Smooth muscle cell (in vitro differentiated cells): Measurements from ENCODE around the gene CMSS1. TPM values are rescaled to one million over a fixed set of nuclear protein-coding genes. Genes with fewer than 3 reads are reported as not detected.
A peak's percentile ranks its signal among the peaks of the same experiment; 100 is the strongest.

ENCODE experiments used
- DNase-seq: peaks from one replicate; lab custom pipeline; 2025; ENCODE audit not compliant: unreplicated experiment; lab: John Stamatoyannopoulos, UW
- H2AFZ ChIP-seq: fragments of 200-600 bp; sonication (generic); 2 replicates; pipeline ENCODE4 v1.6.0; 2016; ENCODE audit warnings: antibody characterized with exemption, low read depth, mild to moderate bottlenecking
- H3F3A ChIP-seq: fragments of 200-600 bp; sonication (generic); 2 replicates; pipeline ENCODE4 v1.6.0; 2017; ENCODE audit warnings: antibody characterized with exemption, low read depth
- H3K27ac ChIP-seq: fragments of 200-600 bp; sonication (generic); 2 replicates; pipeline ENCODE4 v1.5.1; 2016; ENCODE audit warnings: low read depth, mild to moderate bottlenecking
- H3K27me3 ChIP-seq: fragments of 200-600 bp; sonication (generic); 2 replicates; pipeline ENCODE4 v1.6.1; 2016; ENCODE audit warnings: low read depth, mild to moderate bottlenecking
- H3K36me3 ChIP-seq: fragments of 200-600 bp; sonication (generic); 2 replicates; pipeline ENCODE4 v1.5.1; 2016; ENCODE audit warnings: low read depth
- H3K4me1 ChIP-seq: fragments of 200-600 bp; sonication (generic); 2 replicates; pipeline ENCODE4 v1.5.1; 2016; ENCODE audit warnings: low read depth
- H3K4me2 ChIP-seq: fragments of 200-600 bp; sonication (generic); 2 replicates; pipeline ENCODE4 v1.6.0; 2016; ENCODE audit warnings: mild to moderate bottlenecking
- H3K4me3 ChIP-seq: fragments of 200-600 bp; sonication (generic); 2 replicates; pipeline ENCODE4 v1.5.1; 2016; ENCODE audit warnings: mild to moderate bottlenecking
- H3K79me2 ChIP-seq: fragments of 200-600 bp; sonication (generic); 2 replicates; pipeline ENCODE4 v1.6.0; 2016; ENCODE audit warnings: low read depth, mild to moderate bottlenecking
- H3K9ac ChIP-seq: fragments of 200-600 bp; sonication (generic); 2 replicates; pipeline ENCODE4 v1.6.0; 2016; ENCODE audit warnings: low read depth
- H3K9me3 ChIP-seq: fragments of 200-600 bp; sonication (generic); replicated peaks from 2 replicates; pipeline ENCODE4 v1.5.1; 2016; ENCODE audit warnings: low read depth
- H4K20me1 ChIP-seq: fragments of 200-600 bp; sonication (generic); 2 replicates; pipeline ENCODE4 v1.6.0; 2016; ENCODE audit warnings: low read depth
- CTCF ChIP-seq: fragments of 200-600 bp; sonication (generic); IDR thresholded peaks from 2 replicates; pipeline ENCODE4 v1.5.1; 2017; ENCODE audit warnings: borderline replicate concordance, mild to moderate bottlenecking, antibody characterized with exemption; ENCODE audit not compliant: insufficient read depth, poor library complexity, severe bottlenecking
- WGBS: methylation state at CpG from one replicate; pipeline ENCODE4 v1.1.7; 2016; ENCODE audit warnings: low lambda C conversion rate; 5-methylcytosine and 5-hydroxymethylcytosine counted together
- polyA plus RNA-seq: library from polyadenylated mRNA; unstranded; fragments of >200 nt; fragmentation: Nextera tagmentation; extraction: Ambion mirVana; gene quantifications from 2 replicates; pipeline ENCODE4 v1.2.1, GENCODE V29; 2016
- total RNA-seq: library from RNA; depleted of rRNA; stranded (reverse); fragments of >200 nt; gene quantifications from 2 replicates; pipeline ENCODE4 v1.2.3, GENCODE V29; 2014

CMSS1 gene
- total and polyA plus RNA-seq, 2 experiments from 2014 or later: 19.2 to 24.1 TPM

GRCh38 chr3:100105501-100105900 lies 287.8 kb downstream of the CMSS1 start:
- no peak overlapping the region for H2AFZ ChIP-seq
- H3K36me3 ChIP-seq: no peaks in the 10 kb centered on the region
- peaks cover 20% of the 10 kb centered on the region for H3K4me1 ChIP-seq
- no peaks in the 10 kb centered on the region for H3K27me3 ChIP-seq
- no peak for TF ChIP-seq CTCF
- no peak overlapping the region for H3K4me3 ChIP-seq
- H3K9me3 ChIP-seq: no peaks in the 10 kb centered on the region
- no peak for DNase-seq
- H3F3A ChIP-seq: peaks cover 6% of the 10 kb centered on the region
- peak overlapping the region; percentile 15 for H3K9ac ChIP-seq
- WGBS: 68% methylated on average over 1 of the region's 1 CpG
- peak overlapping the region; percentile 57 for H3K27ac ChIP-seq
- H4K20me1 ChIP-seq: no peaks in the 10 kb centered on the region
- H3K79me2 ChIP-seq: no peaks in the 10 kb centered on the region
- H3K4me2 ChIP-seq: peak overlapping the region; percentile 47

DNA sequence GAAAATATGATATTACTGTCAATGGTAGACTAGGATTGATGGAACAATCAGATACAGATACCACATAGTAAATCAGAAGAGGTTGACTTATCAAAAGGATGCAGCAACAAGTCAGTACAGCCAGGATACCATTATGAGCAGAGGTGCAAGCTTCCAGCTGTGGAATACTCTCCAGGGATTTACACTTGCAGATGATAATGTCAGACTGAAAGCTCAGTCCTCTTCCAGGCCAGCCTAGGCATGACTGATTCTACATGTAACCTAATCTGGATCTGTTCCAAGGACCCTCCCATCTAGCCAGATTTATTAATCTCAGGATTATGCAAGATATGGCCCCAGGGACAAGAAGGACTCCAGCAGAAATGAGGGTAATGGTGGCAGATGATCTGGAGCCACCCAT lies 288.4 kb downstream of the CMSS1 start:
- Histone ChIP-seq H4K20me1 (no peaks in the 10 kb centered on the region), H3K27ac (peak overlapping the region; percentile 57), H3K4me1 (peaks cover 20% of the 10 kb centered on the region), H3F3A (peaks cover 6% of the 10 kb centered on the region), H3K36me3 (no peaks in the 10 kb centered on the region), H3K4me3 (no peak overlapping the region), H3K4me2 (no peak overlapping the region), H3K9me3 (no peaks in the 10 kb centered on the region), H3K27me3 (no peaks in the 10 kb centered on the region), H3K9ac (no peak overlapping the region), H3K79me2 (no peaks in the 10 kb centered on the region), H2AFZ (no peak overlapping the region)
- TF ChIP-seq CTCF: no peak
- no peak for DNase-seq

DNA sequence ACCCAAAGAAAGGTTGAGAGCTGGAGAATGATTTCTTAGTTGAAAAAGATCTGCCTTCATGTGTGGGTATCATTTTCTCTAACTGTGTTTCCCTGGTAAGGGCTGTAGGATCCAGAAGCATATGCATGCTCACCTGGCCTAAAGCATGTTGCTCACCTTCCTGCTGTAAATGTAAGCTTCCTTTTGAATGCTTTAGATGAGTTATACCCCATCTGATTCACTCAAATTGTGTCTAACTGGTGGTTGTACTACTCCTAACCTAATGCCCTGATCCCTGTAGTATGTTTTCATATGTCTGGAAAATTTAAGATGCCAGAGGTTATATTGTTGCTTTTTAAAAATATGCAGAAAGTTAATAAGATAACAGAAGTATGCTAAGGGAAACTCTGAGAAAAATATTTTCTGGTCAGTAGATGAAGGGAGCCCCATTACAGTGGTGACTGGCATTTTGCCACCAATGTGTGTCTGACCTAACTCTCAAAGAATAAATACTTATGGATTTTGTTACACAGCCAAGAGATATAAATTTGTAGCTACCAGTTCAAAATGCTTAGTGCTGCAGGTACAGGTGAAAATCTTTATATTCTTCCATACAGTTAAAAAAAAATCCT lies 289.0 kb downstream of the CMSS1 start:
- Histone ChIP-seq H3K27ac (peak overlapping the region; percentile 21), H3K9ac (no peak overlapping the region), H3K27me3 (no peaks in the 10 kb centered on the region), H4K20me1 (no peaks in the 10 kb centered on the region), H3K9me3 (no peaks in the 10 kb centered on the region), H3F3A (peaks cover 6% of the 10 kb centered on the region), H3K4me1 (peaks cover 20% of the 10 kb centered on the region), H2AFZ (no peak overlapping the region), H3K4me2 (peak overlapping the region; percentile 57), H3K79me2 (no peaks in the 10 kb centered on the region), H3K36me3 (no peaks in the 10 kb centered on the region), H3K4me3 (no peak overlapping the region)
- no peak for DNase-seq
- no peak for TF ChIP-seq CTCF

- Histone ChIP-seq H3K27ac (peak overlapping the region; percentile 21), H3K4me2 (peak overlapping the region; percentile 57), H3K4me1 (peaks cover 20% of the 10 kb centered on the region)
Observed at GRCh38 chr3:100107221-100107814, 289.7 kb downstream of the CMSS1 start.

More at GRCh38 chr3:100107221-100107814, 289.7 kb downstream of the CMSS1 start:
- no peak overlapping the region for H3K9ac ChIP-seq
- H3K79me2 ChIP-seq: no peaks in the 10 kb centered on the region
- no peaks in the 10 kb centered on the region for H4K20me1 ChIP-seq
- peaks cover 6% of the 10 kb centered on the region for H3F3A ChIP-seq
- no peaks in the 10 kb centered on the region for H3K9me3 ChIP-seq
- TF ChIP-seq CTCF: no peak
- H3K4me3 ChIP-seq: no peak overlapping the region
- WGBS: 54% methylated on average over 4 of the region's 4 CpGs
- H3K36me3 ChIP-seq: no peaks in the 10 kb centered on the region
- H3K27me3 ChIP-seq: no peaks in the 10 kb centered on the region
- no peak overlapping the region for H2AFZ ChIP-seq
- DNase-seq: no peak
